Stimulated activated CD4-positive, alpha-beta T cell treated with anti-CD3 and anti-CD28 coated beads, TNF-alpha, amount 100 ng/mL, for 24 hours (primary cell): ENCODE data around the gene COMMD8.

Experiments used
- DNase-seq, 3 experiments: peaks; one replicate each; pipeline ENCODE4 v3.0.0-alpha.2; 2020; ENCODE audit warnings: low read depth in 3 of 3

COMMD8 gene

DNA sequence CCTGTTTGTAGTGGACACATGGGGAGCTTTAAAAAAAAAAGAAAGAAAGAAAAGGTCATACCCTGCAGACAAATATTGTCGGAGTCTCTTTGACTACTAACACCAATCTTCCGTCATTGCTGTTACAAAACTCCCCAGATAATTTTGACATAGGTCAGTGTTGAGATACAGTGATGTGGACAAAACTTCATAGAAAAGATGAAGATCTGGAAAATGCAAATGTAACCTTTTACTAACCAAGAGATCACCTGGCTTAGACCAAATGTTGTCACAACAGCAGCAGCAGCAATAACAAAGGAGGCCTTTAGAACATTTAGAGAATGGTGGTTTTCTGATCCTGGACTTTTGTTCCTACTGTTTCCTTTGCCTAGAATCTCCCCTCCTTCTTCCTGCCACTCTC, 8.1 kb upstream of the COMMD8 start:
- DNase-seq: no peak

DNA sequence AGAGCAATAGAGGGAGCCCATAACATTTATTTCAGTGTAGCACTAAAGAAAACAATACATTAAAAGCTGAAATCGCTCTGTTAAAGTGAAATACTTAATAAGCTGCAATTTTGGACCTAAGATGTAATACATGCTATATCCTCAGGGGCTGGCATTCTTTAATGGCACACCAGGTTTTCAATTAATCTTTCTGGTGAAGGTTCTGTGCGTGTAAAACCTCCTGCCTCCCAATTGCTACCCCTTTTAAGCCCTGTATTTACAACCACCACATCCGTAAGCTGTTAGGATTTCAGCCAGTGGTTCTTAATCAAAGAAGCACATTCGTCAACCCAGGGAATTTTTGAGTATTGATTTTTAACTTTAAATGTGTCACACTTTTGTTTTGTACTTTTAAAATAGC, 7.6 kb upstream of the COMMD8 start:
- DNase-seq: no peak

DNA sequence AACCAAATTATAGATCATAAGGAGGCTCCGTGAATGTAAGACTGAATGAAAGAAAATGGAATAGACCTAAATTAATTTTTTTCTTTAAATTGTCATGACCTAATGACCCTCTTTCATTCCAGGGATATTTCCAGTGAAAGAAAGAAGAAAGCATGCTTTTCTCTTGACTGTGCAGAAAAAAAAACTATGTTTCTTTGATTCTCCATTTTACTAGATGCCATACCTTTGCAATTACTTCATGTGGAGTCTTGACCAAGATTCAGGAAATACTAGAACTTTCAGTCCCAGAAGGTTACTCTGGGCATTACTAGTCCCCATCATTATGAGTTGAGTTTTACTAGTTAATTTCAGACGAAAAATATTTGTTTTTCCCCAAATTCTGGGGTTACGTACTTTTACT, 6.4 kb upstream of the COMMD8 start:
- no peak for DNase-seq

DNA sequence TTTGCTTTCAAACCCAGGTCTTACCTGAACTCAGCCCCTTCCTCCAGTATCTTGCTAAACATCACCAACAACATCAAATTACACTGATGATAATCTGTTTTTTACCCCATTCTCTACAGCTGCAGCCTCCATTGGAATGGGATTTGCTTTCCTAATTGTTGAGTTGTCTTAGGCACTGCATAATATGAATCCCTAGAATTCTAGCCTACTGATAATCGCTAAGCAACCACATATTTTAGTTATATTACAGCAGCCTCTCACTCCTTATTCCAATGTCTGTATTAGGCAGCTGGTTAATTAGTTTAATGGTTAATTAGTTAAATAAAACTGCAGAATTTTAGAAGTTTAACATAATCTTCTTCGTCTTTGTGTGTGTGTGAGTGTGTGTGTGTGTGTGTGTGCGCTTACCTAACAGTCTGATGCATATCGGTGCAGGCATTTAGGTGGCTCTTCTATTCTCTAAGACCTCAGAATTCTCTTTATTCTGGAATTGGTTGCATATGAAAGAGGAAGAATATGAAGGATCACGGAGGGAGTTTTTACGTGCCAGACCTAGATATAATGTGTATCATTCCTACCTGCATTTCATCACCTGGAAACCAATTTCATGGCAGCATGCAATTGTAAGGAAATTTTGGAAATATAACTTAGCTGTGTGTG, 5.3 kb upstream of the COMMD8 start:
- no peak for DNase-seq

DNA sequence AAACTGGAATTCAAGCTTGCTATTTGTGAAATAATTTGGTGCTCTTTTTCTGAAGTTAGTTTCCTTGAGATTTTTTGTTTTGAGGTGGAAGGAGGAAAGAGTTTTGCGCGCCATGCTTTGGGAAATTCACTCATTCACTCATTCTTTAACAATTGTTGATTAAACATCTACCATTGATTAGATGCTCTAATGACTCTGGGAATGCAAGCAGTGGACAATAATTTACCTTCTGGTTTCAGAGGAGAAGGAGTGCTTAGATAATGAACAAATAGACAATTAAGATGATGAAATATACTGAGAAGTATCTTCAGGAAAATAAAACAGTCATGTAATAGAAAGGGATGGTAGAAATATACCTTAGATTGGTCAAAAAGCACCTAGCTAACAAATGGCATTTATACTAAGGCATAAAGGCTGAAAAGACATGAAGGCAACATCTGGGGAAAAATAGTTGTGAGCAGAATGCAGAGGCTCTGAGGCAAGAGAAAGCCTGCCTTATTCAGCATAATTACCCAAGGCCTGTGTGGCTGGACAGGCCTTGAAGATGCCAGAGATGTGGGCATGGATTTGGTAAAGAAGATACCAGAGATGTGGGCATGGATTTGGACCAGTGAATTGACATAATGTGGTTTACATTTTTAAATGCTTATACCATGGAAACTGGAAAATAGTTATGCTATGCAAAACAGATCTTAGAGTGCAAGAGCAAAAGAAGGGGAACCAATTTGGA, 2.7 kb upstream of the COMMD8 start:
- DNase-seq: no peak

DNA sequence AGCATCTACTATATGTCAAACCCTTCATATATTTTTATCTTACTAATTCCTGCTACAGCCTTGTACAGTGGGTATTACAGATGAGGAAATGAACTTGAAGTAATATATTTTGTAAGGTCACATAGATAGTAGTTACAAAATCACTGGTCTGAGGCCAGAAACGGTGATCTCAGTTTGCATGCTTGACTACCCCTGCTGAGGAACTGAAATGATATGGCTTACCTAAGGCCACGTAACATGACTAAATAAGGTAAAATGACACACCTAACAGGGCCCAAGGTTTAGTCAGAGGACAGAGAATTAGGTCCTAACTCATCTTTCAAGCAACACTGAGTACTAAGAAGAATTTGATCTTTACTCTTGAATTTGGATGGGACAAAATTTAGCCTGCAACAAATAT, 1.5 kb upstream of the COMMD8 start:
- no peak for DNase-seq

DNA sequence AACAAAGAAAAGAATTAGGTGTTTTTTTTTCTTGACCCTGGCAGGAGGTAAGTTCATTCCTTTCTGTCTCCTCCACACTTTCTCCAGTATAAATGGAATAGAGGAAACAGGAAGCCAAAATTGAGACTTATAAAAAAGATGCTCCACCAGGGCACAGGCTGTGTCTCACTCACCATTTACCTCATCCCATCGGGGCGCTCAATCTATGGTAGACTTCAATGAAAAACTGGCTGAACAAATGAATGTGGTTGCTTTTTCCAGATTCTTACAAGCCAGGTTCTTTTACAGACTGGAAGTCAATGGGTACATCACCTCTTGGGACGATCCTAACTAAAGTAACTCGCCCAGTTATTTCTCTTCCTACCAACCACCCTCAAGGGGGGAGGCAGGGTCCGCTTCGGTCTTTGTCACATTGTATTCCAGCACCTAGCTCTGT, 685 bp downstream of the COMMD8 start:
- DNase-seq: no peak

DNA sequence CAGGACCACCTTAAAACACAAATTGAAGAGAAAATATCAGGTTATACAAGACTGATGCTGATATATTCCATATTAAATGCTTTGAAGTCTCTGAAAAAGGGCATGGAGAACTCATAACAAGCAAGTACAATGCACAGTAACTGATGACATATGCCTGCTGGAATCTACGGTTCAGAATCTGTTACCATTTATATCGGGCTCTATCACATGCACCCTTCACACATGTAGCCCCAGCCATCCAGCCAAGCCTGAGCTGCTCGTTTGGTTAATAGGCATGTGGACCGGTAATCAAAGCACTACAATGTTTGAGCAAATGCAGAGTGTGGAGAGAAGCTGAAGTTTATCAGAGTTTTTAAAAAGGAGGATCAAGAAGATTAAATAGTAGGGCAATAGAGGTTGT, 11.8 kb downstream of the COMMD8 start:
- no peak for DNase-seq

DNA sequence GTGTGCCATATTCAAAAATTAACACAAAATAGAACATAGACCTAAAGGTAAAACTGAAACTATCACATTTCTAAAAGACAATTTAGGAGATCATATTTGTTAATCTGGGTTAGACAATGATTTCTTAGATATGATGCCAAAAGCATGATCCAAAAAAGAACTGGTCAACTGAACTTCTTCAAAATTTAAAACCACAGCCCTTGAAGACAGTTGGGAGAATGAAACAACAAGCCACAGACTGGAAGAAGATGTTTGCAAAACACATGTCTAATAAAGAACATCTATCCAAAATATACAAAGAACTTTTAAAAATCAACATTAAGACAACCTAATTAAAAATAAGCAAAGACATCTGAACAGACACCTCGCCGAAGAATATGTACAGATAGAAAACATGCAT, 19.5 kb downstream of the COMMD8 start:
- DNase-seq: no peak

DNA sequence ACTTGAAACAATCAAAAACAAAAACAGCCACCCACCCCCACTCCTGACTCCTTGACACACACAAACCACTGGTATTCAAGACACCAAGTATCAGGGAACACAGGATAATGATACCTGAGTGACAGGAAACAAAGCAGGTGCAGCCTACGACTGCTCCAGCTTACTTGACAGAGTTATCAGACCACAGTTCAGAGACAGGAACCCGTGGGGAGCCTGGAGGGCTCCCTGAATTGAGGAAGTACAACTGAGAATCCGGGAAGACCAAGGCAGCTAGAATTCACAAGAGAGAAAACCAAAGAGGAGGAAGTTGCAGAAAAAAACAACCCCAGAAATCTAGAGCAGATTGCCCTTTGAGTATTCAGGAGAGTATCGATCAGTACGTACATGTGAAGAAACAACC, 20.5 kb downstream of the COMMD8 start:
- DNase-seq: no peak

DNA sequence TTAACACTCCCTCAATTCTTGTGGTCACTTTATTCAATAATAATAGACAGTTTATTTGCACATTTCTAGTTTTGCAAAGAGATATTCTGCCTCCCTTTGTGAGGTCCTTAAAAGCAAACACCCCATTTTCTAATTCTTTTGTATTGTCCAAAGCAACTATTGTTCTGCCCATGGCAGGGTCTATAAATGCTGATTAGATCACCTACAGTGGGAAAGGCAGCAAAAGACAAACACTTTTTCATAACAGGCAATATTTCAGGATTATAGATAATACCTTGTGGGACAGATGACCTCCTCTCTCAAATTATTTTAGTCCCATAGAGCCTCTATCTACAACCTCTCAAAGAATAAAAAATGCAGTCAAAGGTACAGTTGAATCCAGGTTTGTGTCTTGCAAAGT, 28.6 kb downstream of the COMMD8 start:
- no peak for DNase-seq

DNA sequence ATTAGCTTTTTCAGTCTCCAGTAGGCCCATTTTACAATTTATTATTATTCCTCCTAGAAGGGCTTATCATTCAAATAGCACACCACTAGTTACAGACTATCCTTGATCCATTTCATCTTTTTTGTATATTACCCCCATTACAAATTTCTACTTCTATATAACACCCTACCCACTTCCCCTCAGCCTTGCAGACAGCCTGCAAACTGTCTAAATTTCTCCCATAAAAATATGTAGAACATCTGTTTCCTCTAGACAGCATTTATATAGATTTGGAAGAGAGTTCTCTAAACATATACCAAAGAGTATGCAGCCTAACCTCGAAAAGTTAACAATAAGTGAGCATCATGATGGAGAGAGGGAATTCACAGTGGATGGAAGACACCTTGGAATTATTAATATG, 30.8 kb downstream of the COMMD8 start:
- no peak for DNase-seq

DNA sequence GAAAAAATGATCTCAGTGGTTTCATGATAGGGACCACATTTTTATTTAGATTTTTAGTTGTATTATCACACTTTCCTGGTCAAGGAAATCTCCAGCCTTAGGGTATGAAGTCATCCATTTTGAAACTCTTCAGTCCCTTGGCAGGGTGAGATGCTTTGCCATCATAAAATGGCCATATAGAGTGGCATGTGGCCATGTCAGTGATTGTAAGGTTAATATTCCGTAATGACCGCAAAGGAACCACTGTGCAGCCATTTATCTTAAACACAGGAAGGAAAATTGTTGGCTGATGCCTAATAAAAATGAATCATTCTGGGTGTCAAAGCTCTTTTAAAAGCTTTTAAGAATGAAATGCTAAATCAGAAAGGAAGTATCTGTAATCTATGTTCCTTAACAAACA, 35.6 kb downstream of the COMMD8 start:
- no peak for DNase-seq

DNA sequence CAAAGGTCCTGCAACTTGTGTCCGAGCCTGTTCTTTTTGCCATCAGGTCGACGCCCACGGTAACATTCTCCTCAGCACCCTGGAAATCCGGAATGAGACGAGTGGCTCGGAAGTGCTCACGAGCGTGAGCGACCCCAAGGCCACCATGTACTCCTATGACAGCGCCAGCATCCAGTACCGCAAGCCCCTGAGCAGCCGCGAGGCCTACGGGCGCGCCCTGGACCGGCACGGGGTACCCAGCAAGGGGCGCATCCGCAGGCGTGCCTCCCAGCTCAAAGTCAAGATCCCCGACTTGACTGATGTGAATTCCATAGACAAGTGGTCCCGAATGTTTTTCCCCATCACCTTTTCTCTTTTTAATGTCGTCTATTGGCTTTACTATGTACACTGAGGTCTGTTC, 37.9 kb downstream of the COMMD8 start:
- DNase-seq: no peak

DNA sequence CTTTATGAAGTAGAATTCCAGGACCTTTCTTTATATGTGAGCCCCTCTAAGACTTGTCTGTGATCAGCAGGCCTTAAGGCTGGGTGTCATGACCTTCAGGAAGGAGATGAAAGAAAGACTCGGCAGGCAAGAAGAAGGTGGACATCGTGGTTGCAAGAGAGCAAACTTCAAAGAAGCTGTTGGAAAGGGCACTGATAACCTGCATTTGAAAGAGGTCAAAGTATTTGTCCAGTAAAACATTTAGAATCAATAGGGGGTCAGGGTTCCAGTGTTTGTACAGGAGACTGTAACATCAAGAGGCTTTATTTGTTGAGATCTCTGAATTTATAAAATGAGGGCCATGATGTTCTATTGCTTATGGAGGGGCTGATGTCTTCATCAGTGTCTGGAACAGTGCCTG, 44.2 kb downstream of the COMMD8 start:
- DNase-seq: no peak

DNA sequence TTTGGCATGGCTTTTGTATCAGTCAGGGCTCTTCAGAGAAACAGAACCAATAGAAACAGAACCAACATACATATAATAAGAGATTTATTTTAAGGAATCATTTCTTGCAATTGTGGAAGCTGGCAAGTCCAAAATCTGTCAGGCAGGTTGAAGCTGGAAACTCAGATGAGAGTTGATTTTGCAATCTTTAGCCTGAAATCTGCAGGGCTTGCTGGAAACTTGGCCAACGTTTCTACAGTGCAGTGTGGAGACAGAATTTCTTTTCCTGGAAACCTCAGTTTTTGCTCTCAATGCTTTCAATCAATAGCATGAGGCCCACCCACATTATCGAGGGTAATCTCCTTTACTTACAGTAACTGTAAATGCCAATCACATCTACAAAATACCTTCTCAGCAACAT, 45.4 kb downstream of the COMMD8 start:
- DNase-seq: no peak

DNA sequence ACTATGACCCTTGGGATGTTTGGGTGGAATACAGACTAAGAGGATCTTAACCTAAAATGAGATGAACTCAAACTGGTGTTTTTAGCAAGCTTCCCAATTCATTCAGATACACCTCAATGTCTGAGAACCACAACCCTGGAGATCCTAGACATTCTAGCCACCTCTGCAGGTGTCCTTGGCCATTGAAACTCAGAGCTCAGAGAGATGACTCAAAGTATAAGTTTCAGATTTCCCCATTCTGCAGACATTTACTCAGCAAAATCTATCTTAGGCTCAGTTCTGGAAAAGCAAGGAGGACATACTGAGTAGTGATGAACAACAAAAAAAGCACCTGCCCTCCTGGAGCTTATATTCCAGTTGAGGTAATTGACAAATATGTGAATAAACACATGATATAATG, 47.8 kb downstream of the COMMD8 start:
- no peak for DNase-seq

DNA sequence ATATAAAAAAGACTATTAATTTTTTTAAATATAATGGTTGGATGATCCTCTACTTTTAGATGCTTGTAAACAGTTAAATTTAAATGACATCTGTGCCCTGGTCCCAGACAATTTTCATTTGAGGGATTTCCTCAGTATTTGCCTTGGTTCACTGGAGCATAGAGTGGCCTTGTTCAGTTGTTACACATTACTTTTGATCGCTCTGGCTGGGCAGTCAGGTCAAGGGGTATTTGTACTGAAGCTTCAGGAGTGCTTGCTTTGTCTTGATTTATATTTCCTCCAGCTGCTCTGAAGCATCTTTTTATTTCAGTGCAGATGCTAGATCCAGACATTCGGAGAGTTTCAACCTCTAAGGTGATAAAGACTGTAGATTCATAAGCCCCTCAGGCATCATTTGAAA, 50.0 kb downstream of the COMMD8 start:
- no peak for DNase-seq

DNA sequence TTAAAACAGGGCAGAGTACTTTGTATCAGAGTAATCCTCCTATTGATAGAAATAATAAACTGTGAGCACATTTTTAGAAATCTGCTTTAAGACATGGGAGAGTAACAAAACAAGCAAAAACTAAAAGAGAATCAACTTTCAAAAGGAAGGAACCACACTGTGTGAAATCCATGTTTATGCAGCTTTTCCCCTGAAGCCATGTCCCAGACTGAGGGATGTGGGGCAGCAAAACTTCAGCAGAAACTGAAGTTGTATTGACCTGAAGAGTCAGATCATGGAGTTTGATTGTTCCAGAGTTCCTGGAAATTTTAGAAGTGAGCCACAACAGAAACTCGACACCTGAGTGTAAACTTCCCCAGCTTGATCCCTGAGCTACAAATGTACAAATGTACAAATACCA, 53.2 kb downstream of the COMMD8 start:
- DNase-seq: no peak

DNA sequence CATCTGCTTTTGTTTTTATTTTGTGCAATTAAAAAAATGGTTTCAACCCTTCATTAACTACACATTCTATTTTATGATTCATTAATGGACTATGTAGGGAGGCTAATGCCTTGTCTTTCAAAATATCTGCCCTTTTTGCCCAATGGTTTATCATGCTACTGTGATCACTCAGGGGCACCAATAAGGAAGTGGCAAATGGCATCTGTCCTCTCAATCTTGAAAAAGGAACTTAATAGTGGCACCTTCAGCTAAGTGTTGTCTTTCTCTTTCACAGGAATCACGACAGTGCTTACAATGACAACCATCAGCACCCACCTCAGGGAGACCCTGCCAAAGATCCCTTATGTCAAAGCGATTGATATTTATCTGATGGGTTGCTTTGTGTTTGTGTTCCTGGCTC, 57.1 kb downstream of the COMMD8 start:
- DNase-seq: no peak
